NCI-H510A (cell line): ENCODE data around the gene RNF217.

ENCODE experiments used
- DNase-seq: peaks from one replicate; lab custom pipeline; 2025; lab: John Stamatoyannopoulos, UW

The RNF217 gene

DNA sequence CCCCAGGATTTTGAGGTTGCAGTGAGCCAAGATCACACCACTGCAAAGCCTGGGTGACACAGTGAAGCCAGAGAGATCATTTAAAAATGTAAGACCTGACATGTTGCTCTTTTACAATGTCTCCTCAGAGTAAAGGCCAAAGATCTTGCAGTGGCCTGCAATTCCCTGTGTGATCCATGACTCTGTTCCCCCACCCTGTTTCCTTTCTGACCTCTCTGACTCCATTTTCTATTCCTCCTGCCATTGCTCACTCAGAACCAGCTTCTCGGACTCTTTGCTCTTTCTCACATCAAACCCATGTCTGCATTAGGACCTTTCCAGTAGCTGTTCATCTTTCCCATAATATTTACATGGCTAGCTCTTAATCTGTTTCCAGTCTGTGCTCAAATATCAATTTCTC lies 28.8 kb downstream of the RNF217 start:
- no peak for DNase-seq

DNA sequence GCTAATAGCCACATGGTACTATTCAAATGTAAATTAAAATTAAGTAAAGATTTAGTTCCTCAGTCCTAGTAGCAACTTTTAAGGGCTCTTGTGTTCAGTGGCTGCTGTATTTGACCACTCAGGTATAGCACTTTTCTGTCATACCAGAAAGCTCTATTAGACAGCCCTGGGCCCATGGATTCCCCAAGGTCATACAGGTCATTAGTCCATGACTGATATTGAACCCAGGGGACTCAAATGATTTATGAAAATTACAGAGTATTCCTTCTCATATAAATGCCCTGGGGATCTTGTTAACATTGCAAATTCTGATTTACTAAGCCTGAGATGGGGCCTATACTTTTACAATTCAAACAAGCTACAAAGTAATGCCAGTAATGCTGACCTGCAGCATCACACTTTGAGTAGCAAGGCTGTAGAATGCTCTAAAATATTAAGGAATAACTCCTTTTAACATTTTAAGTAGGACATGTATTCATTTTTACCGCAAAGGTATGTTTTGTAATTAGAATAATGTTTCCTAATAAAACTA lies 29.6 kb downstream of the RNF217 start:
- no peak for DNase-seq

GRCh38 chr6:124993327-124993726 lies 31.1 kb downstream of the RNF217 start:
- no peak for DNase-seq

GRCh38 chr6:124994648-124995047 lies 32.4 kb downstream of the RNF217 start:
- DNase-seq, result no peak

DNA sequence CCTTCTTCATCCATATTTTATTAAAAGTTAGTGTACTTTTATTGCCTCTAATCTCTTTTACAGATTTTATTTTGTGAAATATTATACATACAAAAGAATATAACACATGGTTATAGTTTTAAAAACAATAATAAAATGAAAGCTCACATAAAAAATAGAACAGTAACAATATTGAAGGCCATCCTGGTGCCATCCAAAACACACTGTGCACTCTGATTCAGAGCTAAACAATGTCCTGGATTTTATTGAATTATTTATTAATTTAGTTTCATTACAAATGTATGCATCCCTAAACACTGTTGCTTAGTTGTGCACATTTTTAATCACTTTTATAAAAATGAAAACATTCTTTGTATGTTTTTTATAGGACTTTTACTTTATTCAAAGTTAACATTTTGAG lies 32.9 kb downstream of the RNF217 start:
- no peak for DNase-seq

DNA sequence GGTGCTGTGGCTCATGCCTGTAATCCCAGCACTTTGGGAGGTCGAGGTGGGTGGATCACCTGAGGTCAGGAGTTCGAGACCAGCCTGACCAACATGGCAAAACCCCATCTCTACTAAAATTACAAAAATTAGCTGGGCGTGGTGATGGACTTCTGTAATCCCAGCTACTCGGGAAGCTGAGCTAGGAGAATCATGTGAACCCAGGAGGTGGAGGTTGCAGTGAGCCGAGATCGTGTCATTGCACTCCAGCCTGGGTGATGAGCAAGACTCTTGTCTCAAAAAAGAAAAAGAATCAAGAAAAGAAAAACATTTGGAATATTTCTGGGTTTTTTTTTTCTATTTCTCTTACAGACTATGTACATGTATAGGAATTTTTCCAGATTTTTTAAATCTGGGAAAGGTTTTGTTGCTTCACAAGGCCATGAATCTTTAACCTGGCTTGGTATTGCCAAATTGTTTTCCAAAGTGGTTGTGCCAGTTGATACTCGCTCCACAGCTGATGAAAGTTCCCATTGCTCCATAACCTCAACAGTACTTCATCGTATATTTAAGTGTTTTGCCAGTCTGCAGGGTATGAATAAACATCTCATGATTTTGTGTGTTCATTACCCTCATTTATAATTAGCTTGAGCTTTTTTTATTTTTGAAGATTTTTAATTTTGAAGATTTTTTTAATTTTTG lies 33.5 kb downstream of the RNF217 start:
- no peak for DNase-seq

DNA sequence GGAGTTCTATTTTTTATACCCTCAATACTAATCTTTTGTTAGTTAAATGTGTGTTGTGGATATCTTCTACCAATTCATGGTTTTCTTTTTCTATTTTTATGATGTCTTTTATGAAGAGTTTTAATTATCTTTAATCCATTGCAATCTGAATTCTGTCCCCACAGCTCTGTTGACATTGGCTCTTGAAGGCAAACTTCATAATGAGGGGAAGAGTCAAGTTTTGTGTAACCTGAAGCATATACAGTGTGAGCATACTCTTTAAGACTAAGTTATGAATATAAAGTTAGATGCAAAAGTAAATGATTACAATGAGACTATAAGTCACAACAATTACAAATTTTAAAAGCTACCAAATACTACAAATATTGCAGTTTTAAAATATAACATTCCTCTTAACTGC lies 34.2 kb downstream of the RNF217 start:
- no peak for DNase-seq

DNA sequence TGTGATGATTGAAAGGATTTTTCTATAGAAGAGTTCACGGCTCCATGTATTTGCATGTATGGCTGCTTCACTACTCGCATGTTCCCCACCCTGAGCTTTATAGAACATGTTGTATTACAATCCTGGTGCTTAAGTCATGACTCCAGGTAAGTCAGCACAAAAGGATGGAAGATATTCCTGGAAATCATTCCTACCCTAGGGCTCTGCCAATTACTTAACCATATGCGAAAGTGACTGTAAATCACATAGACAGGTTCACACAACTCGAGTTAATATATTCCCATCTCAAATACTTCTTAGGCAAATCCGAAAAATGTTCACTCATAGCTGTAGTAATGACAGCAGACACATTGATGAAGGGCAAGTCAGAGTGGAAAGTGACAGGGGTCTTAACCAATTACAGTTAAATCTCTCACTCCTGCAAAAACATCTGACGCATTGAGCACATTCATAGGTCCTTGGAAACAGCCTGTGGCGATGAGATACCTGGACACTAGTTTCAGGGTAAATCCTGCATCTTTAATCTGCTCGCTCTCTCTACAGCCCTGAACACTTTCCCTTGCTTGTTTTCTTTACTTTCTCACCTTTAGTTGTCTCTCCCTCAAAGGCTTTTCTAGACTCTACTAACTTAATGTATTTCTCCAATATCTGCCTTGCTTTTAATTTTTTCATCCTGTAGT lies 35.1 kb downstream of the RNF217 start:
- no peak for DNase-seq

- DNase-seq, result no peak
Measured at GRCh38 chr6:124999105-124999764, 37.0 kb downstream of the RNF217 start.

GRCh38 chr6:125001684-125002405 lies 39.6 kb downstream of the RNF217 start:
- DNase-seq, result no peak

- no peak for DNase-seq
Measured at GRCh38 chr6:125002406-125002741, 40.1 kb downstream of the RNF217 start.

DNA sequence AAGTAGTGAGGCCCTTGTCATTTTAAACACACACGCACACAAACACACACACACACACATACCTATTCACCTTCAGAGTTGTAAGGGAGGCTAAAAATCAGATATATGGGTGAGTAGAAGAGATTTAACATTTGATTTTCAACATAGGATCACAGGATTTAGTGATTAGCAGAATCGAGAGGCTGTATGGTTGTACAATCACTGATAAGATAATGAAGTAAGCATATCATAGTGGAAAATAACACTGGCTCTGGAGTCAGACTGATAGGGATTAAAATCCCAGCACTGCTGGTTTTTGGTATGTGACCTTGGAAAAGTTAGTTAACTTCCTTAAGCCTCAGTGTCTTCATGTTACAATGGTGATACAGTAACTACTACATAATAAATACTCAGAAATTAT lies 40.8 kb downstream of the RNF217 start:
- DNase-seq, result no peak

DNA sequence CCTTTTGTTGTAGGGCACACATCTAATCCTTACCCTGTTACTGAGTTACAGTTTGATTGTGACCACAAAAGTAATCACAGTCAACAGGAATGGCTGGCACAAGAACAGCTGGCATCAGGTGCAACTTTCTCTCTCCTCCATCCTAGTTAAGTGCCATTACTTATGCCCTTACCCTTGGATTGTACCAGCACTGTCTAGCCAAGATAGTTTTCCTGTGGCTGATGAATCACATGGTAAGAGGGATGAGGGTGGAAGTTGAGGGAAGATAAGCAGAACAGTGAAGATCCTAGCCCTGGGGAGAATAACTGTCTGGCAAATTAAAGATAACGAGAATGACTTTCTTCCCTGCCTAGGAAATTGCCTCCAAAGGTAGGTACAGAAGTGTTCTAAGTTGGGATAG lies 42.0 kb downstream of the RNF217 start:
- DNase-seq, result no peak

DNA sequence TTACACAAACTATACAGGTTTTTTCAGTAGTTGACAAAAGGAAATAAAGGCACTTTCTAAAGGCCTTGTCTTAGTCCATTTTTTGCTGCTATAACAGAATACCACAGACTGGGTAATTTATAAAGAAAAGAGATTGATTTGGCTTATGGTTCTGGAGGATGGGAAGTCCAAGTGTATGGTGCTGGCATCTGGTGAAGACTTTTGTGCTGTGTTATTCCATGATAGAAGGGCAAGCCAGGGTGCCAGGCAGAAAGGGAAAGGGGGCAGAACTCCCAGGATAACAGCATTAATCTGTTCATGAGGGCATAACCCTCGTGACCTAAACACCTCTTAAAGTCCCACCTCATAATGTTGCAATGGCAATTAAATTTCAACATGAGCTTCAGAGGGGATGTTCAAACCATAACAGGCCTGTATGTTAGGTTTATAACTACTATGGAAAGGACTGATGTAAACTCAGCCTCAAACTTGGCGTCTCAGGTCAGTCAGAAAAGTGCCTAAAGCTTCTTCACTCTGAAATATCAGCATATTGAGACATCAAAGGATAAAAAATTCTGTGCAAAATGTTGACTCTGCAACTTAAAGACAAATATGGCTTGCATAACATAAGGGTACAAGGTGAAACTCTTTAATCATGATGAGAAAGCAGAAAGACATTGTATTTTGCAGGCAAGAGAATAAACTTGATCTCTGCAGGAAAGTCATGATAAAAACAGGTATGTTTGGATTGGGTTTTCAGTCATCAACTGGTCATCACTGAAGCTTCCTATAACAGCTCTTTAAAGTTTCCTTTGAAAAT lies 42.8 kb downstream of the RNF217 start:
- DNase-seq, result no peak

- no peak for DNase-seq
Measured at GRCh38 chr6:125008261-125008703, 46.0 kb downstream of the RNF217 start.

- no peak for DNase-seq
Measured at GRCh38 chr6:125008957-125009356, 46.7 kb downstream of the RNF217 start.

DNA sequence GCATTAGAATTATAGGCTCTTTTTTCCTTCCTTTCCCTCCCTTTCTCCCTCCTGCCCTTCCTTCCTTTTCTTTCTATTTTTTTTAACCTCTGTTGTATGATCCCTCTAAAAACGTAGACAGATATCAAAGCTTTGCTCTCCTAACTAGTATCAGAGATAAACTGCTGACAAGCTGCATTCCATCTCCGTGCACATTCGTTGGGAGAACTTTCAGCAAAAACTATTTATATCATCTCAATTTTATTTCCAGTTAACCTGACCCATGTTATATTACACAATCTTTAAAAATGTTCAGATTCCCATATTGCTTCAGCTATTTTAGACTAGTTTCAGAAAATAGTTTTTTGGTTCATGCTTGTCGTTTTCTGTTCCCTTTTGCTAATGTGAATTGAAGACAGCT lies 47.3 kb downstream of the RNF217 start:
- no peak for DNase-seq

DNA sequence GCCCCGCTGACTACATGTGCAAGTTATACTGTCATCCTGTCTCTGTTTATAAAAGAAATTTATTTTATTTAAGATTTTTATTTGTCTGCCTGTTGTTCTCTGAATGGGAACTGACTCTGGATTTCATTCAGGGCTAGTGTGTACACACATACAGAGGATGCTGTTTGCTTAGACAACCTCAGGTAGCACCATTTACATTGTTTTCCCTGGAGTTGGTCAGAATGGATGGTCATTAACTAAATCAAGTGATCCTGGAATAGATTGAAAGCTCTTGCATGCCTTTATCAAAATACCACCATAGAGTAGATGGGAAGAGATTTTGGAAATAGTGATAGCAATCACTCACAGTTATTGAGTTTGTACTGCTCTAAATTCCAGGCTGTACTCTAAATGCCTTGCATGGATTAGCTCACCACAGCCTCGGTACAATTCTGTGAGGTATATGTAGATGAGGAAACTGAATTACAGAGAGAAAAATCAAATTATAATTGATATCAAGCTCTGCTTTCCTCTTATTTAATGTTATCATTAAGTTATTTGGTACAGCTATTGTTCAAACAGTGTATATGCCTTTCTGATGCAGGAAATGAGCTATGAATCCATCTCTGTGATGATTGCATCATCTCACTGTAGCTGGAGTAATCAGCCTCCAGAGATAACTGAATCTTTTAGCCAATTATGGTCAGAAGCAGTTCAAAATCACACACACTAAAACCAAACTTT lies 51.9 kb downstream of the RNF217 start:
- DNase-seq, result no peak

DNA sequence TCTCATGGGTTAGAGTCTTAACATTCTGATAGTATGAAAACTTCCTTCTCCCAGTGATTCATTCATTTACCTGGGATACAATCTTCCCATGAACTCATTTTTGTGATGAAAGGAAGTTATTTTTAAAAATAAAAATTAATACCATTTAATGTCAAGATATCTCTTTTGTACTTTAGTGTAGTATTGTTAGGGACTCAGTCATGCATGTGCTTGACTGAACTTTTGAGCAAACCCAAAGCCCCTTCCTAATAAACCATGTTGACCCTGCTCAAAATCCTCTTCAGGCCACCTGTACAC lies 52.4 kb downstream of the RNF217 start:
- no peak for DNase-seq

DNA sequence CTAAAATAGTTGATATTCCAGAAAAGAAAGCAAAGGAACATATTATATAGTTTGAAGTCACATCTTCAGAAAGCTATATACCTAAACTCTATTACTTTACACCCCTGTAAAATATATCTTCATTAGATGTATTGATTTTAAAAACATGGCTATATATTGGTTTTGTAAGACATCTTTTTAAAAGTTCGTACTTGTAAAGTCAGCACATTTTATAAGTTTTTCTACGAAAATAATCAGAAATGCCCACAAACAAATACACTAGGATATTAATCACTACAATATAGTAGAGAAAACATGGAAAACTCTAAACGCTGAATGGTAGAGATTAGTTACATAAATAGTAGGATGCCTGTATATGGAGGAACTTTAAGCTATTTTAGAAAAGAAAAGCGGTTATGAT lies 52.9 kb downstream of the RNF217 start:
- no peak for DNase-seq

DNA sequence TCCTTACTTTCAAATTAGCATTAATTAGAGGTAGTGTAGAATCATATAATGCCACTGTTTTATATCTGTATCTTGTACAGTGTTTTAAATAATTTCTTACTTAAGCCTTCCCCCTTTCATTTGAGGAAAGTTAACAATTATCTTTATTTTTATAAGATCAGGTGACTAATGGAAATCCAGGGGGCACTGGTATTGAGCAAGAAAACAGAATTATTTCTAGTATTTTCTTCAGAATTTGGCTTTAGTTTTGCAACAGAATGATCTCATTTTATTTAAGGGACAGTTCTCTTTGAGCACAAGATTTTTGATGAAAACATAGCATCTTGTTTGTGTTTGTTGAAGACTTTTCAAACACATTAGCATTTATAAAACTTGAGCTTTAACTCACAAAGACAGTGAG lies 55.9 kb downstream of the RNF217 start:
- DNase-seq, result no peak
